ENCODE results near the gene FER.

DNA sequence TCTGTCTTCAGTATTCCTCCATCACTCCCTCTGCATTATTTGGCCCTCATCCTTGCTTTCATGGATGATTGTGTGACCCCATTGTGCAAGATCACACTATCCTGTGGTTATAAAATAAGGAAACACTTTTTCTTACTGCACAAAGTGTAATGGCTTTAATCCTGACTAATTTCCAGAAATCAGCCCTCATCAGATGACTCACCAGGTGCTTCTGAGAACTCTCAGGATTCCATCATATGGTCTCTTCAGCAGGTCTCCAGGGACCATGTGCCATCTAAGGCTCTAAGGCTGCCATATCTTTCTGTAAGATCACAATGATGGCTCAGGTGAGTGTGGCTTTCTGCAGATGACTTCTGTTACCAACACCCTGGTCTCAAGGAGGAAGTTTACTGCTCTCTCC, 27.3 kb upstream of the FER start:
- TF ChIP-seq EZH2phosphoT487 (IDR thresholded peaks at IDR 0.05; ENCODE audit: borderline replicate concordance, low read length), result no peak
- TF ChIP-seq, protein P1, sequence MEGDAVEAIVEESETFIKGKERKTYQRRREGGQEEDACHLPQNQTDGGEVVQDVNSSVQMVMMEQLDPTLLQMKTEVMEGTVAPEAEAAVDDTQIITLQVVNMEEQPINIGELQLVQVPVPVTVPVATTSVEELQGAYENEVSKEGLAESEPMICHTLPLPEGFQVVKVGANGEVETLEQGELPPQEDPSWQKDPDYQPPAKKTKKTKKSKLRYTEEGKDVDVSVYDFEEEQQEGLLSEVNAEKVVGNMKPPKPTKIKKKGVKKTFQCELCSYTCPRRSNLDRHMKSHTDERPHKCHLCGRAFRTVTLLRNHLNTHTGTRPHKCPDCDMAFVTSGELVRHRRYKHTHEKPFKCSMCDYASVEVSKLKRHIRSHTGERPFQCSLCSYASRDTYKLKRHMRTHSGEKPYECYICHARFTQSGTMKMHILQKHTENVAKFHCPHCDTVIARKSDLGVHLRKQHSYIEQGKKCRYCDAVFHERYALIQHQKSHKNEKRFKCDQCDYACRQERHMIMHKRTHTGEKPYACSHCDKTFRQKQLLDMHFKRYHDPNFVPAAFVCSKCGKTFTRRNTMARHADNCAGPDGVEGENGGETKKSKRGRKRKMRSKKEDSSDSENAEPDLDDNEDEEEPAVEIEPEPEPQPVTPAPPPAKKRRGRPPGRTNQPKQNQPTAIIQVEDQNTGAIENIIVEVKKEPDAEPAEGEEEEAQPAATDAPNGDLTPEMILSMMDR (IDR thresholded peaks at IDR 0.05; ENCODE audit: low read depth, low read length, poor library complexity, severe bottlenecking), result no peak
